DMS153 treated with DMSO at 0.1 percent for 48 hours (cell line): ENCODE data around the gene DIRAS3.
"Not testable (repeated sequence)": the region's sequence is repeated elsewhere in the genome, so short reads cannot be mapped to it uniquely, and the experiment has no call there.

Source experiments
- DNase-seq: peaks from one replicate; lab custom pipeline; 2025; ENCODE audit not compliant: unreplicated experiment; lab: John Stamatoyannopoulos, UW

Gene DIRAS3

DNA sequence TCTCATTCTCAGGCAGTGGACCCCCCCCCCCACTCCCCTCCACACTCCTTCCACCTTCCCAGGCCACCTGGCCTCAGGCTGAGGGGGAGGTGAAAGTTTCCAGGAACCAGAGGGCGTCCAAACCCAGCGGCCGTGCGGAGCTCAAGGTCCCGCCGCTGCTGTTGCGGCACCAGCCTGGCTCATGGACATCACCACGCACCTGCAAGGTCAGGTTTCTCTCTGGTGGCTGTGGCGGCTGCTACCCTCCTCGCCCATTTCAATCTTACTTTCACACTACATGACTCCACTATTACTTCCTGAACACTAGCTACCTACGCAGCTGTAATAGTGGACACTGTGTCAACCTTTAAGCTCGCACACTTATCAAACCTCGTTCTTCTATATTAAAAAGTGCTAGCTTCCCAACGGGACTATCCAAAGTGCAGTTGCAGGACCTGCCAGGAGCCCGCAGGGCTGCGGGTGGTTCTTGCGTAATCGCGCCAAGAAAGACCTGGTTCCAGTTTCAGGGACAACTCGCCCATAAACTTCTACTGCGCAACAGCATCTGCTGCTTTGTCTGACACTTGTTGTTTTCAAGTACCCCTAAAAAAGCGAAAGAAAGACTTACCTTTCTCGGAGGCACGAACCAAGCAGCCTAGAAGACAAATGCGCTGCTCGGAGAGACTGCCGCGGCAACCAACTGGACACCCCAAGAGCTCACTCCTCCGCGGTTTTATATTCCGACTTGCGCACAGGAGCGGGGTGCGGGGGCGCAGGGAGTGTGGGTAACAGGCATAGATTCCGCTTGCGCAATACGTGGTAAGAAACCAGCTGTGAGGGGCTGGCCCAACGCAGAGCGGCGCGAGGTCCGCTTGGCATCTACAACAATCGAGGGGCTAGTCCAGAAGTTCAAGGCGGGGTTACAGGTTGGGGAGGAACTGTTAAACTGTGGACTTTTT, at the start of gene DIRAS3:
DIRAS3 (minus strand) TSS at position 687 of the 938 bp plus-strand sequence. CDS start 3,330 bp downstream, outside the sequence.
- no peak for DNase-seq

GRCh38 chr1:68093737-68094136, 43.3 kb upstream of the DIRAS3 start:
- DNase-seq, result no peak

- DNase-seq, result no peak
Observed at GRCh38 chr1:68087184-68087583, 36.8 kb upstream of the DIRAS3 start.

DNA sequence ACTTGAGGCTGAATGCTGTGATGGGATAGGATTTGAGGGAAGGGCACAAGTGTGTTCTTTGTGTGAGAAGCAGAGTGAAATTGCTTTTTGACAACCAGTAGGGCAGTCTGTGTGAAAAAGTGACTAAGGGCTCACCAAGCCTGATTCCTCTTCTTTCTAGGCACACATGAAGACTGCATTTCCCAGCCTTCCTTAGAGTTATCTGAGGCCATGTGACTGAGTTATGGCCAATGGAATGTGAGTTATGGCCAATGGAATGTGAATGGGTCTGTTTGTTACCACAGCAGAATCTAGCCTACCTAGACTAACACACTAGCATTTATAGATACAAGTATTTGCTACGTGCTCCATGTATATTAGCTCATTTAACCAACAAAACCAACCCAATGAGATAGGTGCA, 35.3 kb upstream of the DIRAS3 start:
- DNase-seq, result no peak

GRCh38 chr1:68083686-68084085, 33.3 kb upstream of the DIRAS3 start:
- DNase-seq, result no peak

GRCh38 chr1:68081775-68082283, 31.4 kb upstream of the DIRAS3 start:
- no peak for DNase-seq

GRCh38 chr1:68078647-68079046, 28.2 kb upstream of the DIRAS3 start:
- no peak for DNase-seq

DNA sequence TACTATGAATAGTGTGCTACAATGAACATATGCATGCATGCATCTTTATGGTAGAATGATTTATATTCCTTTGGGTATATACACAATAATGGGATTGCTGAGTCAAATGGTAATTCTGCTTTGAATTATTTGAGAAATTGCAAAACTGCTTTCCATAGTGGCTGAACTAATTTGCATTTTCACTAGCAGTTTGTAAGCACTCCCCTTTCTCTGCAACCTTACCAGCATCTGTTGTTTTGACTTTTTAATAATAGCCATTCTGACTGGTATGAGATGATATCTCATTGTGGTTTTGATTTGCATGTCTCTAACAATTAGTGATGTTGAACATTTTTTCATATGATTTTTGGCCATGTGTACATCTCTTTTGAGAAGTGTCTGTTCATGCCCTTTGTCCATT, 24.0 kb upstream of the DIRAS3 start:
- DNase-seq, result no peak

GRCh38 chr1:68065766-68066165, 15.3 kb upstream of the DIRAS3 start:
- DNase-seq, result no peak

DNA sequence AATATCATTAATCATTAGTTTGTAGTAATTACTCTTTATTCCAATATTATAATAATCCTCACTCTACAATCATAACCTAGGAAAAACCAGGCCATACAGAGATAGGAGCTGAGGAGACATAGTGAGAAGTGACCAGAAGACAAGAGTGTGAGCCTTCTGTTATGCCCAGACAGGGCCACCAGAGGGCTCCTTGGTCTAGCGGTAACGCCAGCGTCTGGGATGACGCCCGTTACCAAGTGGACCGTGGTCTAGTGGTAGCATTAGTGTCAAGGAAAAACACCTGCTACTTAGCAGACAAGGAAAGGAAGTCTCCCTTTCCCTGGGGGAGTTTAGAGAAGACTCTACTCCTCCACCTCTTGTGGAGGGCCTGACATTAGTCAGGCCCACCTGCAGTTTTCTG, 7.6 kb upstream of the DIRAS3 start:
- DNase-seq, result not testable (repeated sequence)

- DNase-seq, result no peak
Observed at GRCh38 chr1:68057564-68057963, 7.1 kb upstream of the DIRAS3 start.

GRCh38 chr1:68057050-68057449, 6.6 kb upstream of the DIRAS3 start:
- no peak for DNase-seq

GRCh38 chr1:68051475-68051874, 1.0 kb upstream of the DIRAS3 start:
- no peak for DNase-seq

DNA sequence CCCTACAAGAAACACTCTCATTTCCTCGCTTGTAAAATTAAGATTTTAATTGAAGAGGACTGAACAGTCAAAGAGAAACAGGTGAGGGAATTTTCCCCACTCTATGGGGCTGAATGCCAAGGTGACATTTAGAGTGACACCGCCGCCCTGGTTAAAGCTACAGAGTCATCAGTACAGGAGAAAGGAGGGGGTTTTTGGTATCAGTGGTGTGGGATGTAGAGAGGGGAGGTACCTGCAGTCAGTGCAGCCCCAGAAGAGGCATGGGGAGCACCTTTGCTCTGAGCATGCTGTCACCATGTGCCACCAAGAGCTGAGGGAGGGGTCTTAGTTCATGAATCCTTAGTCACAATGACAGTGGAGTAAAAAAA, 2.8 kb downstream of the DIRAS3 start:
- no peak for DNase-seq

DNA sequence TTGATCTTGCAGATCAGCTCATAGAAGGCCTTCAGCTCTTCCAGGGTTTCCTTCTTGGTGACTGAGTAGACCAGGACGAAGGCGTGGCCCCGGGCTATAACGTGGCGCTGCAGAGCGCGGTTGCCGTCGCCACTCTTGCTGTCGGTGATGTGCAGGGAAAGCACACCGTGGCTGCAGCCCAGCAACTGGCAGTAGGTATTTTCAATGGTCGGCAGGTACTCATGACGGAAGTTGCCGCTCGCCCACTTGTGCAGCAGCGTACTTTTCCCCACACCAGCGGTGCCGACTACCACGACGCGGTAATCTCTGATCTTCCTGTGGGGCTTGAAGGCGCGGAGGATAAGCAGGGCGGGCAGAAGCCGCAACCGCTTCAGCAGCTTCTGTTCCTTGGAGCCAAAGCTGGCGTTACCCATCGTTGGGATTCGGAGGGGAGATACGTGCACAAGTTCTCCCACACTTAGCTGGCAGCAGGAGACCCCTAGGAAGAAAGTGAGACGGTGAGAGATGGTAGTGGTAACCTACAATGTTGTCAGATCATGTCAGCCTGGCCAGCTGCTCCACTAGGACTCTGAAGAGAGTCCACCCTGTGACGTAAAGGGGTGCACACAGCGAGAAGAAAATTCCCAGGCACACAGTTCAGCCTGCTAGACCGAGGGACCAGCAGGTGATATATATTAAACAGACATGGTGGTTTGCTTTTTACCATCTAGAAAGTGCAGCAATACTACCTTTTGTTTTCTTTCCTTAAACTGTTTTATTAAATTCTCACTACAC, 3.4 kb downstream of the DIRAS3 start:
- DNase-seq, result no peak

GRCh38 chr1:68046423-68046822, 4.0 kb downstream of the DIRAS3 start:
- no peak for DNase-seq

DNA sequence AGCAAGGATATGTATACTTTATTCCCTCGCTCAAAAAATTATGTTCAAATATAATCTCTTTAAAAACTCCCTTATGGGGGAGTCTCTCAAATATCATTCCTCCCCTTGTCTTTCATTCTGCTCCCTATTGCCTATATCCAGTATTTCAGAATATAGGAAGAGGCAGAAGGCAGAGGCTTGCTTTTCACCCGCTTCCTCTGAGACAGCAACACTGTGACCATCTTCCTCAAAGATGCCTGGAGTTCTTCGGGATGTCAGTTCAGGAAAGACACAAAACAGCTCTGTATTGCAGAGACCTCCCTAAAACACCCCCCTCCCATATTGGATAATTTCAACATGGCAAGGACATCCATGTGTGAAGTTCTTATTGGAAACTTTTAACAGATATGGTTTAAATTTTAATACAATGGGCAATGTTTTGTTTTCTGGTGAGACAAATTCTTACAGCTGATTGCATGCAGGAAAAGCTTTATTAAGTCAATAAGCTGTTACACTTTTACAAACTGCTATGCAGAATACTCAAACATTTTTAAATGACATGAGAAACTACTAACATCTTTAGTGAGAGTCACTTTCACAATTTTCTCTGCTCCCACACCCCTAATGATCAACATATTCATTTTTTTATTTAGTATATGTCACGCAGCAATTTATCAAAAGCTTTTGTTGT, 4.8 kb downstream of the DIRAS3 start:
- no peak for DNase-seq

GRCh38 chr1:68043443-68044090, 6.9 kb downstream of the DIRAS3 start:
- DNase-seq, result no peak

DNA sequence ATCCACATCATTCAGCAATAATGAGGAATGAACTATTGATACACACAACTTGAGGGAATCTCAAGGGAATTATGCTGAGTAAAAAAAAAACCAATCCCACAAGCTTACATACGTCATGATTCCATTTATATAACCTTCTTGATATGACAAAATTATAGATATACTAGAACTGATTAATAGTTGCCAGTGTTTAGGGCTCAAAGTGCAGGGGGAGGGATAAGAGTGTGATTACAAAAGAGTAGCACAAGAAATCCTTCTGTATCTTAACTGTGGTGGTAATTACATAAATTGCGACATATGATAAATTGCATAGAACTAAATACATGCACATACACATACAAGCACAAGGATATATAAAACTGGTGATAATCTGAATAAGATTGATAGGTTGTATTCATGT, 13.5 kb downstream of the DIRAS3 start:
- DNase-seq, result no peak

GRCh38 chr1:68029444-68029843, 21.0 kb downstream of the DIRAS3 start:
- DNase-seq, result no peak

DNA sequence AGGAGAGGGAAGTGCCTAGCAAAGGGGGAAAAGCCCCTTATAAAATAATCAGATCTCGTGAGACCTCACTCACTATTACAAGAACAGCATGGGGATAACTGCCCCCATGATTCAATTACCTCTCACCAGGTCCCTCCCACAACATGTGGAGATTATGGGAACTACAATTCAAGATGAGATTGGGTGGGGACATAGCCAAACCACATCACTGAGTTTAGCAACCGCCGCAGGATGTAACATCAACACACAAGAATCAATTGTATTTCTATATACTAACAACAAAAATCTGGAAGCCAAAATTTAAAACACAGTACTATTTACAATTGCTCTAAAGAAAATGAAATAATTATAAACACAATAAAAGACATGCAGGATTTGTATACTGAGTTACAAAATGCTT, 21.9 kb downstream of the DIRAS3 start:
- DNase-seq, result no peak
